G401.6 (cell line): ENCODE results near the gene TNNI3K.

Experiments used
- FAIRE-seq: peaks from 2 replicates; lab custom pipeline; 2012; peaks lifted over from hg19 to GRCh38; lab: Jason Lieb, UNC

Gene TNNI3K

DNA sequence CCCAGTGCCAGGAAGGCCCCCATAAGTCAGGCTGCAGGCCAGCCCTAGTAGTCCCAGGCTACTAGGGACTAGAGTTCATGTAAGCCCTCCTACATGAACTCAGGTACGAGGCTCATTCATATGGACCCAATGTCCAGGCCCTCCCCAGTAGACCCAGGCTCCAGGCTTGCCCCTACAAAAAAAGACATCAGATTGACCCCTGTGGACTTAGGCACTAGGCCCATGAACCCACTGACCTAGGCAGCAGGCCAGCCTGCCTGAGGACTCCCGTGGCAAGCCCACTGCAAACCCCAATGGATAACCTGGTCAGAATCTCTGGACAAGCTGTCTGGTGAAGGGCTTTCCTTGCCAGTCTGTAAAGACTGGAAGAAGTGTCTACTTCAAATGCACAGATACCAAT is 51.2 kb downstream of the TNNI3K start:
- FAIRE-seq = no peak

DNA sequence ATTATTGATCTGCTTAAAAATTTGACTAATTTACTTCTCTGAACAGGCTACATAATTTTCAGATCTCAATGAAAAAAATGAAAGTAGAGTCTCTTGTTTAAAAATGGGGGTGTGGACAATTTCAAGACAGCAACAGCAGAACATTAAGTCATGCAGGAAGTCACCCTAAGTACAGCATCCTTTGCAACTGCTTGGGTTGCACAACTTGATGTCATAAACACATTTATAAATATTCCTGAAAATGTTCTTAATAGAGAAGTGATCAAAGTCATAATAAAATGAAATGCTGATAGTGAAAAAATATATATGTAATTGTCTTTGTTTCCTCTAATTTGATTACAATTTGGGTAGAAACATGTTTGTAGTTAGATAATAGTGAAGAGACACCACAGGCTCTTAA is 79.3 kb downstream of the TNNI3K start:
- no peak for FAIRE-seq

DNA sequence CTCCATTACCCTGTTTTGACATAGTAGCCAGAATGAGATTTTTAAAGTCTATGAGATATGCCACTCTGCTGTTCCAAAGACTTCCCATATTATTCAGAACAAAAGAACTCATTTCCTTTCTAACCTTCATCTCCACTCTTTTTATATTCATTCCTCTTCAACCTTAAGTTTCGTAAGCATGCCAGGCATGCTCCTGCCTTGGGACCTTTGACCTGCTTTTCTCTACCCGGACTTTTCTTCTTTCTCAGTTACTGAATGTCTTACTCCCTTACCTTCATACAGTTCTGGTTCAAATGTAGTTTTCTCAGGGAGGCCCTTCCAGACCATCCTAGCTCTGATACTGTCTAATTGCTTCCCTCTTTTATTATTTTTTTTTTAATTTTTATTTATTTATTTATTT is 81.1 kb downstream of the TNNI3K start:
- no peak for FAIRE-seq

DNA sequence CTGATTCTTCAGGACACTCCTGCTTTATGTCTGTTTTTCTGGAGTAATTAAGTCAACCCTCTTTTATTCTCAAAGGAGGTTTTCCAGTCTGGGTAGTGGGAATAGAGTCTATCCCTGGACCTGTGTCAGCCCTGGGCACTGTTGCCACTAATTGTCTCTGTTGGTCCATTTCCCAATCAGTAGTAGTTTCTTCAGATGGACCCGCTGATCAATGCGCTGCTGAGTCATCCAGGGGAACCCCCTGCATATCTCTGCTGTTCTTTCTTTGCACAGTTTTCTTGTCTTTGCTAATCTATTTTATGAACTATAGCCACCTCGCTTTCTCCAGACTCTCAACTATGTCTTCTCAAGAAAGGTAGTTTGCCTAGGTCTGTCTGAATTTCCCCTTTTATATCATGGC is 82.5 kb downstream of the TNNI3K start:
- no peak for FAIRE-seq

DNA sequence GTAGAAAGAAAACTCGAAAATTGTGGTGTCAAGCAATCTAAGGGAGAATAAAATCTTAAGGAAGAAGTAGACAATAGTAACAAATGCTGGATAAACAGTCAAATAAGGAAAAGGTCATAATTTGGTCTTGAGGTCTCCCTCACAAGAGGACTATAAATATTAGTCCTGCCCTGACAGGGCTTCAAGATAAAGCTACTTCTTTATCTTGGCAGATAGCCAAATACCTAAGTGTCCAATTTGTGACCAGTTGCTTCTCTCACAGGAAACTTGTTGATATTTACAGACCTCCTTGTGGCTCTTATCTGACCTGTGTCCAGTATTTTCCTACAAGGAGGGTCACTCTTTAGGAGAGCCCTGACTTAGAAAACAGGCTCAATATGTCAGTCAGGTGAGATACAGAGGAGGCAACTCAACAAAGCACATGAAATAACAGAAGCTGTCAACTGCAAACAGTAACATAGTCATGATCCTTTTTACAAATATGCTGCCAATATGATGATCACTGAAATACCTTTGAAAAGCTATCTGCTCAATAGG is 88.8 kb downstream of the TNNI3K start:
- FAIRE-seq = no peak

DNA sequence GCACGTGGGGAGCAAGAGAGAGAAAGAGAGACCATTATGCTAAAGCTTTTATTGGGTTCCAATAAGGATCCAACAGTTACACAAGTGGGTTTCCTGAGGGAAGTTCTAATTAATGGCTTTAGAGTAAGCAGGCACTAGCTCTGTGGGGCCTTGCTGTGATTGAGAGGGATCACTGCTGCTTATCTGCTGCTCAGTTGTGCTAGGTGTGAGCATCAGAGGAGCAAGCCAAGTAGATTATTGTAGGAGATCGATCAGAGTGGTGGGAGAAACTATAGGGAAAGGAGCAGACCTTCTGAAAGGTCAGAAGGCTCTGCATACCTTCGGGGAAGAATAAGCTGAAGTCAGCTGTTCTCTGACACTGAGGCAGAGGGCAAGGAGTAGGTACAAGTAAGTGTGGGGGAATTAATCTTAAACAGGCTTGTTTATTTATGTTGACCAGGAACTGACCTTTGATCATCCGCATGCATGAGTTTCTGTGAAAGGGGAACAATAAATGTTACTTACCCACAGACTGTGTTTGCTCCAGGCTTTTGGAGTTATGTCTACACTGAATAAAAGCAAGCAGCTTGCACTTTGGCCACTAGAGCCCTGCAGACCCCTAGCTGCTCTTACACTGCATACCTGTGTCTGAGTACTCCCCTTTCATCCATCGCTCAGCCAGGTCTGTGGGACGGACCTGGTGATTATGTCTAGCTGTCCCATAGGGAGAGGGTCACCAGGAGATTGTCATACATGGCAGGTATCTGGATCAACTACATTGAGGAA is 89.7 kb downstream of the TNNI3K start:
- no peak for FAIRE-seq

DNA sequence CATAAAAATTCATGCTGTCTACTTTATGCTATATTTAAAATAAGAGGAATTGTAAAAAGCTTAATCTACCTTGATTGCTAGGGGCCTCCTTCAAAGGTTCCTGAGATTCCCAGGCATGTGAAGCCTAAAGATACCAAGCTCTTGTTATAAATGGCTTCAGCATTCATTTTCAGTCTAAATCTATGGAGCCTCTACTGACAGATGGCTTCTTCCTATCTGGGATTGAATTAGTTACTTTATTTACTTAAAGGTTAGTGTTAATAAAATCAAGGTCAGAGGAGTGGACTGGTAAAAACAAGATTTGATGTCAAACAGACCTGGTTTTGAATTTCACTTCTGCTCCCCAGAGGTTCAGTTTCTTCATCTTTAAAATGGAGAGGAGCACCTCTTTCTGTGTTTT is 93.7 kb downstream of the TNNI3K start:
- FAIRE-seq = no peak

DNA sequence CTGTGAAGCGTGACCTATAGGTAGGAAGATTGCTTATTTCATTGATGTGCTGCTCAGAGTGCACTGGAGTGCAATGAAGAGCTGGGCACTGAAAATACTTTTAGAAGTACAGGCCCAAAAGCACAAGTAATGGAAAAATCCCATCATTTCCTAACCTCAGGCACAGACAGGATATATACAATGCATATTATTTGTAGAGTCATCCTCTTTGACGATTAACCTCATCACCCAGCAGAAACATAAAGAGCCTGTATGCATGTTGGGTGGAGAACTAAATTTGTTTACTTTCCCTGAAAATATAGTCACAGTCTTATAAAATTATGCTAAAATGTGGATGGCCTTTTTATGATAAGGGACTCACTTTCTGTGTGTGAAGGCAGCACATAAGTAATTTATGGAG is 98.1 kb downstream of the TNNI3K start:
- no peak for FAIRE-seq

DNA sequence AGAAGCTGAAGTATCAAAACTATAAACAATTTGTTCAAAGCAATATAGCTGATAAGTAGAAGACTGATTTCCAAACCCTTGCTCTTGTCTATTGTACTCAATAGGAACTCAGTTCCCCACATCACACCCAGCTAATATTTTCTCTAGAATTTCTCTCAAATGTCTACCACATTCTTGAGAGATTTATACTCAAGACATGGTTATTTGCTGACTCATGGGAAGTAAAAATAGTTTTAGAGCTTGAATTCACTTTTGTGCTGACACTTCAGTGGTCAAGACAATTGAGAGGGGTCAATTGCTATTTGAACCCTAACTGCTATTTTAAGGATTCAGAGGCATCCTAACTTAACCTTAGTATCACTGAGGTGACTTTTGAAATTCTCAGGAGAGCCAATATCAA is 99.0 kb downstream of the TNNI3K start:
- no peak for FAIRE-seq

DNA sequence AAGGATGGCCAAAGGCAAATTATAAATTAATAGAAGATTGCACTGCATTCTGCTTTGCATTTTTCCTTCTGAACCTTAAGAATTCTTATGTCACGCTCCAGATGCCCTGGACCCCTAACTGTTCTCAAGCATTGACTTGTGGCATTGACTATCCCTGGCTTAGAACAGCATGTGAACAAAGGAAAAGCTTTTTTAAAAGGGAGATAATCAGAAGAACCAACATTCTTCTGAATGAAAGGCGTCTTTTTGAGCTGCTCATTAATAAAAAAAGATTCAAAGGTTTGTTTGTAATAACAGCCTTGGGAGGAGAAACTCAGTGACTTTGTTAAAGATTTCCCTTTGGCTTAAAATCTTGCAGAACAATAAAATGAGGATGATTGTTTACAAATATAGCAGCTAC is 105.5 kb downstream of the TNNI3K start:
- FAIRE-seq = no peak

DNA sequence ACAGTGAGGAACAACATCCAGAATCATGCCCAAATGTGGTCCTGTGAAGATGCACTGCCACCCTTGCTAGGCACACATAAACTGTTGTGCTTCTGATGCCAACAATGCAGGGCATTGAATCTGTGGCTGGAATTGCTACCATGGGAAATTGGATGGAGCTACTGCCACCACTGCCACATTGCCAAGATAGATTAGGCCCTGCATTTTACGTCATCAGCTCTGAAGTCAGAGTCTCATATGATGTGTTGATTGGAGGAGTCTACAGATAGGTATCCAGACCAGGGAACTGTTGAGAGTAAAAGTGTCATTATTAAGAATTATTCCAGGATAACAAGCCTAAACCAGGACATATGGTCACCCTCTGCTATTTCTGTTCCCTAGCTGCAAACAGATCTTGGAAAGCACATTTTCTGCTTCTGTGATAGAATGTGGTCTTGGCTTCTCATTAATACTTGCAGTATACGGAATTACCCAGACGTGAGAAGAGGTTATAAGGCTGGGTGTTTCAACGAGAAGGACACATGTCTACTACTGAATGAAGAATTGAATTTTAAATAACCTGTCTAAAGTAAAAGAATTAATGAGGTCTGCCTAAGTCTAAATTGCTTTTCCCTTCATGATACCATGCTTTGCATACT is 106.6 kb downstream of the TNNI3K start:
- FAIRE-seq = no peak

DNA sequence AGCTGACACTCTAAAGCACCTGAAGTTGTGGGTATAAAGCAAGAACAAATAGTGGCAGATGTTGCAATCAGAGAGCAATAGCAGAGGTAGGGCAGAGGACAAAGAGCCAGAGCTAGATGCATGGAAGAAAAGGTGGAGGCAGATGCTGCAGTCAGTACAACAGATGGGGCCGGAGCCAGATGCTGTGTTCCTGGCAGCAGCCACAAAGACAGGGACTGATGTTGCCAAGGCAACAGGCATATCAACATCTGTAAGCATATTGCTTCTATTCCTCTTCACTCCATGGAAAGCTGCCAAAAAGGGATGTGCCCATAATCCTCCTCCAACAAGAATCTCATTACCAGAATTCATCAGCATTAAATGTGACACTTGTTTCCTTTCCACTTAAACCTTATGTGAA is 108.0 kb downstream of the TNNI3K start:
- FAIRE-seq = no peak

DNA sequence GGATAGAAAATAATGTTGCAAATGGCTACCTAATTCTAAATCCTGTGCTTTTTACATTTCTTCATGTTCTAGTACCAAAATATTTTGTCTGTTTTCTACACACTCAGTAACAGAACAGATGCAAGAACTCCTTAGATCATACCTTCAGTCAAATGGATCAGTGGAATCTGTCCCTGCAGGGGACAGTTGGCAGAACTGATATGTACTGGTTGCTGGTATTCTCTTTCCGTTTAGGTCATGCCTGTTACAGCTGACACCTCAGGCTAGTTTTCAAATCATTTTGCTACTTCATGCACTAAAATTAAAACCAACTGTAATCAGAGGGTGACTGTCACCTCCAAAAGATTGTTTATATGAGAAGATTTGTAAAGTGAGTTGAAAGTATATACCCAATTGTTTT is 109.2 kb downstream of the TNNI3K start:
- FAIRE-seq = no peak

DNA sequence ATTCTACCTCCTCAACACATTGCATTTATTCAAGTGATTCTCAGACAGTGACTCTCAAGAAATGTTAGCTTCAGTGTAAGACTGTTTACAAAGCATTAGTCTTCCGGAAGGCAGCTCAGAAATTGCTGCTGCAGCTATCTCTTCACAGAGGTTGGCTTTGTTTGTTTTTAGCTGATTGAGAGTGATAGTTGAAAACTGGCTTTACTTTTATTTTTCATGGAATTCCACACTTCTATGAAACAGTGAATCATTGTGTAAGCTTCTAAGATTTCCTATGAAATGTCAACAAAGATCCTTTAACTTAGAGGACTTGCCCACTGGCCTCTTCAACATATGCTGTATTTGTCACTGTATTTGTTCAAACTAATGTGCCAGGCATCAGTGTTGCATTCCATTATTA is 121.3 kb downstream of the TNNI3K start:
- no peak for FAIRE-seq

DNA sequence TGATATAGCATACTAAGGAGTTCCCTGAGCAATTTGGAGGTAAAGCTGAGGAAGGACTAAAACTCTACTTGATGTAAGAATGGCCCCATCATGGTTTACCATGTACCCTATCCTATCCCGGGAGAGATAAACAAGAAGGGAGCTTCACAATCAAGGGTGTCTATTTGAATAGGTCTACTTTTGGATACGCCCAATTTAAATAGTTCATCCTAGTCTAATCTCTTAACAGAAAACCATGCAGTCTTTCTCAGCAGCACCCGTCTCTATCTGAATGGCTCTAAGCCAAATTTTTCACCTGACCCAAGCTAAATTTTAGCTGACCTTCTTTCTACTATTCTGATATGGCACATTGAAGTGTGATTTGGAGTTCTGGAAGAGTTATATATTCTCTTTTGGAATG is 122.0 kb downstream of the TNNI3K start:
- no peak for FAIRE-seq

DNA sequence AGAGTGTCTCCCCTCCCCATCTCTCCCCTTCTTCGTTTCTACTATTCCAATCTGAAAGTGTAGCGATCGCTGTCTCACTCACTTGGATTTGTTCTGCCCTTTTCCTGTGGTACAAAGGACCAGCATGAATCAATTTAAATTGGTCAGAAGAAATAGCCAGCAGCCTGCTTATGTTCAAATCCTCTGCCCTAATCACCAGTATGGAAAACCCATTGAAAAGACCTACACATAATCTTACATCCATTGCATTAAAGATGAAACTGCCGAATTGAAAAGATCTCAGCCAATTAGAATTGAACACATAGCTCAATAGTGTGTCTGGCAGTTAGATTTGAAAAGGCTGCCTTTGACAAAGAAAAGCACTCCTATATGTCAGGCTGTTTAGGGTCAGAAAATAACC is 122.6 kb downstream of the TNNI3K start:
- no peak for FAIRE-seq

DNA sequence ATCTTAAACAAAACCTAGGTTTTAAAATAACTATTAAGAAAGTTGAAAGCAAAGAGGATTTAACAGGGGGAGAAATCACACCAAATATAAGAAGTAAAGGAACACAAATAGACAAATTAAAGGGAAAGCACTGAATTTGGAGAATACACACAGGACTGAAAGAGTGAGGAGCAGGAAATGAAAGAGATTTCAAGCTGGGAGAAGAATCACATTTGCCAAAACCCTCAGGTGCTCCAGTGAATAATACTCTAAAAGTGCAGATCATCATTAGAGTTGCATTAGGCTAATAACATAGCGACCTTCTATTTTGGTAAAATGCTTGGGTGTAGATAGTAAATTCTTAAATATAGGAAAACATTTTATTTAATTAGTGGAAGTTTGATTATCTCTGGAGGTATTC is 127.5 kb downstream of the TNNI3K start:
- FAIRE-seq = no peak

DNA sequence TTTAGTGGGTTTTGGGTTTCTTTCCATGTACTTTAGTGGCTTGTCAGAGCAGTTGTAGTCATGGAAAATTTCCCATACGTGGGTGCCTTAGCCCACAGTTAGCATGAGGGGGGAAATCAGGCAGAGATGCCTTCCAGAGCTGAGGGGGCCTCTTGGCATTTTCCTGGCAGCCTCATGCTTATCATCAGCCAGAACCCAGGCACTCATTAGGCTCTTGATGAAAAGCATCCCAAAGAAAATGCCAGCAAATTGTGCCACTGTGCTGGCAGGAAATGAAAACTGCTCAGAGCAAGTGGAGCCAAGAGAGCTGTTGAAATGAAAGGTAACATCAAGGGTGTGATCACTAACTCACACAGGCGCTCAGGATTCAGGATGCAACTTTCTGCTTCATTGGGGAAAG is 128.0 kb downstream of the TNNI3K start:
- no peak for FAIRE-seq

DNA sequence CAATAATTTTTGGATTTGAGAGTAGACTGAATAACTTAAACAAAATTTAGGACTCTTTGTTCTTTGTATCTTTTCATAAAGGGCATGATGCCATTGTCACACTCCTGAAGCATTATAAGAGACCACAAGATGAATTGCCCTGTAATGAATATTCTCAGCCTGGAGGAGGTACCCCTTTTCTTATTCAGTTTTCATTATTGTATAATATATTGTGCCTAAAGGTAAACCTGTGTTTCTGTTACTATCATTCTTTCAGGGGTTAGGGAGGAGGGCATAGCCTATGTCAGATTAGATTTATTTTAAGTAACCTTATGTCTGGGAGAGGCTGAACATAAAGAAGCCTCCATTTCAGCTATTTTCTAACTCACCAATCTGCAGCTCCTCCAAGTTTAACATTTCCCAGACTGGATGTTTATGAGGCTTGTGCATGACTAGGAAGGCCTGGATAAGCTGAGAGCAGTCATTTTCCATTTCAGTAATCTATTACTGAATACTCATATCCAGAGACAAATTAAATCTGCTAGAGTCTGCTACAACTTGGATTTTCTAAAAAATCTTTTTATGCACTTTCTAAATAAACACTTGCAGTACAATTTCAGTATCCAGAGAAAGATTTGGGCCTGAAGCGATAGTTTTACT is 132.1 kb downstream of the TNNI3K start:
- no peak for FAIRE-seq

DNA sequence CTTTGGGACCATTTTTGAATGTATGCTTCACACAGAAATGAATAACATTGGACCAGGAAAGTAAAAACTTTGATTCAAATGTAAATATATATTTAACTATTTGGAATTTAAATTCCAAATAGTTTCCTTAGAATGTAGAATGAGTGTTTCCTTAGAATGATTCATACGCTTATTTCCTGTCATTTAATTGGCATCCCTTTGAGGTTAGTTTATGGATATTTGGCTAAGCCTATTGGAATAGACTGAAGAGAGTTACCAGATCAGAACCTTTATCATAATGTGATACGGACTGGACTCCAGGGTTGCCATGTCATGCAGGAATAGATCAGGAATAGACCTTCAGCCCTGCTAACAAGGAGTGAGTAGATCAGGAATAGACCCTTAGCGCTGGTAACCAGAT is 133.1 kb downstream of the TNNI3K start:
- no peak for FAIRE-seq

DNA sequence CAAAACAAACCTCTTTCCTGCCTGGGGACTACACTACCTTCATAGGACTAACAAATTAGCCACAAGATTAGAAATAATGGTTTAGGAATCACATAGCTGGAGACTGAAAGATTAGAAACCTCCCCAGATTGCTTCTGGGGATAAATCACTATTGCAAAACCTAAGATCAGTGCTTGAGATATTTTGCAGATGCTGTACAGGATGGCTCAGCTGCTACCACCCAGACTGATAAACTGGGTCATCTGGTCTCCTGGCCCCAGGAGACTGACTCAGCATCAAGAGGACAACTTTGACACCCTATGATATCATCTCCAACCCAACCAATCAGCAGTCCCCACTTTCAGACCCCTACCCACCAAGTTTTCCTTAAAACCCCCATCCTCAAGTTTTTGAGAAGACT is 140.2 kb downstream of the TNNI3K start:
- no peak for FAIRE-seq

DNA sequence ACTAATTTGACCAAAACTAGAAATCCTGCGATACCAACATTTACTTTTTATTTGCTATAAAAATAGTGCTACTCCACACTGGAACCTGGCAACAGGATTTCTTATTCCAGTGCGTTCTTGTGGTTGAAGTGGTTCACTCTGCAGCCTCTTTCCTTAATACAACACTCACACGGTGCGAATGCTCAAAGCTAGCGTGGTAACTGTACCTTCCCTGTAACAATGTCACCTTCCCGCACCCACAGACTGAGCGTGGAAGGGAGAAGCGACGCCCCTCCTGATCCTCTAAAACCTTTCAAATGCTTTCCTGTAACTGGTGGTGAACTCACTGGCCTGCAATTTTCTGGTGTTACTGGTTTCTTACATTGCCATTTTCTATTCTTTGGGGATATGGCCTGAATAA is 145.1 kb downstream of the TNNI3K start:
- no peak for FAIRE-seq

DNA sequence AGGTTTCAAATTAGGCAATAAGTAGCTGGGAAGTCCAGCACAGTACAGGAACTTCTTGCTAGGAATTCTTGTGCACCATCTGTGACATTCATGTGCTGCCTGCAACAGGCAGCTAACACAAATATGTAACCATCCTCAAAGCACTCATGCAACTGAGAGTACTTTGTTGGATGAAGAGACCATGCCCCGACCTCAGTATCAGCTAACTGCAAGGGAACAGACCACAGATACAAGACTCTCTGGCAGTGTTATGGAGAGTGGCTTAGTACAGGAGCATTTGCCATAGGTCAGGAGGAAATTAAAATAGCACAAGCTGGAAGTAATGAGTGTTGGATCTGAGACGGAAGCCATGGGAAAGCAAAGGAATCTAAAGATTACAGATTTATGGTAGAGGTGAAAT is 153.7 kb downstream of the TNNI3K start:
- no peak for FAIRE-seq

DNA sequence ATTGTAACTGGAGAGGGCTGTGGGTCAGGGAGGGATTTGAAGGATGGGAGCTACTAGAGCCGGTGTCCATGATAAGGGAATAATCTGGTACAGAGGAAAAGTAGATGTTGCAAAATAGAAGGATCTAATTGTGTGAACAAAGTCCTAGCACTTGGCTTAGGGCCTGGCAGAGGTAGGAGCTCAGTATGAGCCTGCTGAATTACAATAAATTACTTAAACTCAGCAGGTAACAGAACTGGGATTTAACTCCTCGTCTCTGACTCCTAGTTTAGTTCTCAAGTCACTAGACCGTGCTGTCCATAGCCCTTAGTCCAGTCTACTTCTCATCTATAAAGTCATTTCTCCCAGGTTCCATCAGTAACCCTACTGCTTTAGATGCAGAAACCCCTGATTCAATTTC is 157.0 kb downstream of the TNNI3K start:
- no peak for FAIRE-seq
